ENCODE measurements around the gene LRRC4B. TPM values are rescaled to one million over a fixed set of nuclear protein-coding genes. Genes with fewer than 3 reads are reported as not detected.

The LRRC4B gene
- total RNA-seq, 1 donor from 2014 or later: 0.47 TPM

- Histone ChIP-seq H3K27ac (replicated peaks) (no peak overlapping the region), H3K27me3 (ENCODE audit: low read depth) (no peaks in the 10 kb centered on the region), H3K9me3 (replicated peaks) (no peaks in the 10 kb centered on the region), H3K4me1 (no peaks in the 10 kb centered on the region), H3K36me3 (no peaks in the 10 kb centered on the region), H3K4me3 (no peak overlapping the region)
- no peak for TF ChIP-seq CTCF (IDR thresholded peaks at IDR 0.05; ENCODE audit: borderline replicate concordance)
- no peak for DNase-seq
- intact Hi-C loops (cut with micrococcal nuclease): no loop called here
Measured at GRCh38 chr19:50518091-50519005, 49.9 kb downstream of the LRRC4B start.

DNA sequence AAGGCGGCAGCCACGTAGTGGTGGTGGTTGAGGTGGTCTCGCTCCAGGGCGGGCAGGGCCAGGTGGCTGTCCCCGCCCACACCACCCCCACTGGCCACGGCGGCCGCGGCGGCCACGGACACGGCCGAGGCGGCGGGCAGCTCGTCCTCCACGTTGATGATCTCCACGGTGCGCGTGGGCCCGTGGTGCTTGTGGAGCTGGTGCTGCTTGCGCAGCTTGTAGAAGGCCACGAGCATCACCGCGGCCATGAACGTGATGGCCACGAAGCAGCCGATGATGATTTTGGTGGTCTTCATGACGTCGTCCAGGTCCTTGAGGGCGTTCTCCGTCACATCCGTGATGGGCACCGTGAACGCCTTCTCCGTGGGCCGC, 50.5 kb downstream of the LRRC4B start:
- intact Hi-C loops (cut with micrococcal nuclease): no loop called here
- Histone ChIP-seq H3K27ac (replicated peaks) (no peak overlapping the region), H3K4me1 (no peaks in the 10 kb centered on the region), H3K27me3 (ENCODE audit: low read depth) (no peaks in the 10 kb centered on the region), H3K9me3 (replicated peaks) (no peaks in the 10 kb centered on the region), H3K36me3 (no peaks in the 10 kb centered on the region), H3K4me3 (no peak overlapping the region)
- TF ChIP-seq CTCF (IDR thresholded peaks at IDR 0.05; ENCODE audit: borderline replicate concordance): no peak
- no peak for DNase-seq

GRCh38 chr19:50516964-50517703, 51.1 kb downstream of the LRRC4B start:
- intact Hi-C loops (cut with micrococcal nuclease): no loop called here
- Histone ChIP-seq H3K4me3 (no peak overlapping the region), H3K27ac (replicated peaks) (no peak overlapping the region), H3K36me3 (no peaks in the 10 kb centered on the region), H3K27me3 (ENCODE audit: low read depth) (no peaks in the 10 kb centered on the region), H3K4me1 (no peaks in the 10 kb centered on the region), H3K9me3 (replicated peaks) (no peaks in the 10 kb centered on the region)
- no peak for DNase-seq
- no peak for TF ChIP-seq CTCF (IDR thresholded peaks at IDR 0.05; ENCODE audit: borderline replicate concordance)

DNA sequence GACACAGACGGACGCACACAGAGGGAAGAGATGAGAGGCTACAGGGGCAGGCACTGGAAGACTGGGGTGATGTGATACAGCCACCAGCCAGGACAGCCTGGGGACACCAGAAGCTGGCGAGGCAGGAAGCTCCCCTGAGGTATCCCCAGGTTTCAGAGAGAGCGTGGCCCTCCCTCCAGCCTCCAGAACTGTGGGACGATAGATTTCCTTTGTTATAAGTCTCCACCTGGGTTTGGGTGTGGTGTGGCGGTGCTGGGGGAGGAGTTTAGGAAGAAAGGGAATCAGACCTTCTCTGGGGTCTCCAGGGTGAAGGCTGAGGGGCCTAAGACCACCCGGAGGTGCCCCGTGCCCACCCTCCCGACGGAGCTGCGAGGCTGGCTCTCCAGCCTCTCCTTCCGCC, 51.8 kb downstream of the LRRC4B start:
- no peaks in the 10 kb centered on the region for H3K9me3 ChIP-seq (replicated peaks)
- no peak overlapping the region for H3K4me3 ChIP-seq
- TF ChIP-seq CTCF (IDR thresholded peaks at IDR 0.05; ENCODE audit: borderline replicate concordance): no peak
- H3K4me1 ChIP-seq: no peaks in the 10 kb centered on the region
- H3K27ac ChIP-seq (replicated peaks): no peak overlapping the region
- no peaks in the 10 kb centered on the region for H3K36me3 ChIP-seq
- intact Hi-C loops (cut with micrococcal nuclease): no loop called here
- DNase-seq: no peak
- no peaks in the 10 kb centered on the region for H3K27me3 ChIP-seq (ENCODE audit: low read depth)

GRCh38 chr19:50515168-50515561, 53.1 kb downstream of the LRRC4B start:
- H3K9me3 ChIP-seq (replicated peaks): no peaks in the 10 kb centered on the region
- H3K27me3 ChIP-seq (ENCODE audit: low read depth): no peaks in the 10 kb centered on the region
- intact Hi-C loops (cut with micrococcal nuclease): no loop called here
- no peak overlapping the region for H3K4me3 ChIP-seq
- H3K27ac ChIP-seq (replicated peaks): no peak overlapping the region
- peaks cover 8% of the 10 kb centered on the region for H3K4me1 ChIP-seq
- DNase-seq: no peak
- no peaks in the 10 kb centered on the region for H3K36me3 ChIP-seq
- no peak for TF ChIP-seq CTCF (IDR thresholded peaks at IDR 0.05; ENCODE audit: borderline replicate concordance)

Measured in left ventricle myocardium inferior (tissue), 1 donor.